ENCODE data around the gene LPCAT2.

DNA sequence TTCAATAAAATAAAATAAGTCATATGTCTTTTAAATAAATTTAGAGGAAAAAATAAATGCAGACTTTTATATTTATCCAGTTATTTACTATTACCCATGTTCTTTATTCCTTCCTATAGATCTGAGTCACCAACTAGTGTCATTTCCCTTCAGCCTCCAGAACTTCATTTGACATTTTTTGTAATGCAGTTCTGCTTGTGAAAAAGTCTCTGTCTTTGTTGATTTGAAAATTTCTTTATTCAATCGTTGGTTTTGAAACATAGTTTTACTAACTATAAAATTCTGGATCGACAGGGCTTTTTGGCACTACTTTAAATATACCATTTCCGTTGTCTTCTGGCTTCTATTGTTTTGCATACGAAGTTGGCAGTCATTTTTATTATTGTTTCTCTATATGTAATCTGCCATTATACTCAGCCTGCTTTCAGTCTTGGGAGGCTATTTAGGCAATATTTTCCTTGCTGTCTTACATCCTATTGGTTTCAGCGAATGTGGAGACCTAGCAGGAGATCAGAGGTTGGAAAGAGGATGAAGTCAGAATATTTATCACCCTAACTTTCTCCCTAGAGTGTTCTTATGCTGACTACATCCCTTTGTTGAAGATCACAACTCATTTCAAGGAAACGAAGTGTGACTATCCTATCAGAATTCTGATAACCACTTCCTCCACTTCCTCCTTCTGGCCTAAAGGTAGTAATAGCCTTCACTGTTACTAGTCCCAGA, 104.9 kb downstream of the LPCAT2 start:
- TF ChIP-seq YY1 (IDR thresholded peaks at IDR 0.05; ENCODE audit: low read depth) (no peak), TEAD4 (IDR thresholded peaks at IDR 0.05) (no peak), EP300 (IDR thresholded peaks at IDR 0.05; ENCODE audit: borderline replicate concordance) (no peak), CREB1 (IDR thresholded peaks at IDR 0.05; ENCODE audit: low read depth) (no peak), FOXM1 (IDR thresholded peaks at IDR 0.05; ENCODE audit: borderline replicate concordance, low read depth) (no peak), TAF1 (IDR thresholded peaks at IDR 0.05; ENCODE audit: low read depth) (no peak), RAD21 (IDR thresholded peaks at IDR 0.05; ENCODE audit: low read depth) (no peak), TCF12 (IDR thresholded peaks at IDR 0.05; ENCODE audit: low read depth) (no peak), NFIC (IDR thresholded peaks at IDR 0.05) (no peak), CEBPB (IDR thresholded peaks at IDR 0.05) (no peak), EGR1 (IDR thresholded peaks at IDR 0.05) (no peak)
- TF ChIP-seq, protein P1, sequence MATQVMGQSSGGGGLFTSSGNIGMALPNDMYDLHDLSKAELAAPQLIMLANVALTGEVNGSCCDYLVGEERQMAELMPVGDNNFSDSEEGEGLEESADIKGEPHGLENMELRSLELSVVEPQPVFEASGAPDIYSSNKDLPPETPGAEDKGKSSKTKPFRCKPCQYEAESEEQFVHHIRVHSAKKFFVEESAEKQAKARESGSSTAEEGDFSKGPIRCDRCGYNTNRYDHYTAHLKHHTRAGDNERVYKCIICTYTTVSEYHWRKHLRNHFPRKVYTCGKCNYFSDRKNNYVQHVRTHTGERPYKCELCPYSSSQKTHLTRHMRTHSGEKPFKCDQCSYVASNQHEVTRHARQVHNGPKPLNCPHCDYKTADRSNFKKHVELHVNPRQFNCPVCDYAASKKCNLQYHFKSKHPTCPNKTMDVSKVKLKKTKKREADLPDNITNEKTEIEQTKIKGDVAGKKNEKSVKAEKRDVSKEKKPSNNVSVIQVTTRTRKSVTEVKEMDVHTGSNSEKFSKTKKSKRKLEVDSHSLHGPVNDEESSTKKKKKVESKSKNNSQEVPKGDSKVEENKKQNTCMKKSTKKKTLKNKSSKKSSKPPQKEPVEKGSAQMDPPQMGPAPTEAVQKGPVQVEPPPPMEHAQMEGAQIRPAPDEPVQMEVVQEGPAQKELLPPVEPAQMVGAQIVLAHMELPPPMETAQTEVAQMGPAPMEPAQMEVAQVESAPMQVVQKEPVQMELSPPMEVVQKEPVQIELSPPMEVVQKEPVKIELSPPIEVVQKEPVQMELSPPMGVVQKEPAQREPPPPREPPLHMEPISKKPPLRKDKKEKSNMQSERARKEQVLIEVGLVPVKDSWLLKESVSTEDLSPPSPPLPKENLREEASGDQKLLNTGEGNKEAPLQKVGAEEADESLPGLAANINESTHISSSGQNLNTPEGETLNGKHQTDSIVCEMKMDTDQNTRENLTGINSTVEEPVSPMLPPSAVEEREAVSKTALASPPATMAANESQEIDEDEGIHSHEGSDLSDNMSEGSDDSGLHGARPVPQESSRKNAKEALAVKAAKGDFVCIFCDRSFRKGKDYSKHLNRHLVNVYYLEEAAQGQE (IDR thresholded peaks at IDR 0.05; ENCODE audit: low read depth), result no peak
- TF ChIP-seq, protein P2, sequence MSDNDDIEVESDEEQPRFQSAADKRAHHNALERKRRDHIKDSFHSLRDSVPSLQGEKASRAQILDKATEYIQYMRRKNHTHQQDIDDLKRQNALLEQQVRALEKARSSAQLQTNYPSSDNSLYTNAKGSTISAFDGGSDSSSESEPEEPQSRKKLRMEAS (IDR thresholded peaks at IDR 0.05), result no peak
